ENCODE results near the gene RCOR1. TPM values are rescaled to one million over a fixed set of nuclear protein-coding genes. Genes with fewer than 3 reads are reported as not detected.

Gene RCOR1
- total RNA-seq, 1 donor = 23.7 TPM

DNA sequence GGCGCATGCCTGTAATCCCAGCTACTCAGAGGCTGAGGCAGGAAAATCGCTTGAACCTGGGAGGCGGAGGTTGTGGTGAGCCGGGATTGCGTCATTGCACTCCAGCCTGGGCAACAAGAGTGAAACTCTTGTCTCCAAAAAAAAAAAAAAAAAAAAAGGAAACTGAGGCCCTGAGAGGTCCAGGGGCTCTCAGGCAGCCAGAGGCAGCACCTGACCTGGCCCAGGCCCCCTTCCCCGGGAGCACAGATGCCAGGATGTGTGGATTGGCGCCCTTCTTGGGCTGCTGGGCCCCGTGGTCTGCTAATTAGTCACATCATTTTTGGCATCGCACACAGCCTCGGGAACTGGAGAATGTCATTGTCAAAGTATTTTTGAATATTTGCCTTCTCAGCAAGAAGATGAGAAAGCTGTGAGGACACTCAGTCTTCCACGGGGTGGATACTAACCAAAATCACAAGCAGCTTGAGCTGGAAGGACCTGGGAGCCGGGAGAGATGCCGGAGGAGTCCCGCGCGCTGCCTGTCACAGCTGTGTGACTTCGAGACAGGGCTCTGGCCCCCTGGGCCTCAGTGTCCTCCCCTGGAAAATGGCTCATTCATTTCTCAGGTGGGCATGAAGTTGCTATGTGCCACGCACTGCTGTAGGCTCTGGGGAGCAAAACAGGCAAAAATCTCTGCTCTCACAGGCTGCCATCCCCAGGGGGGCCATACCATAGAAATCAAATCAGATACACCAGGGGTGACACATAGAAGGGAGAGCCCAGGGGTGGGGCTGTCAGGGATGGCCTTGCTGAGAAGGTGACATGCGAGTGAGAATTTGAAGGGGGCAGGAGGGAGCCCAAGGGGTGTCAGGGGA, 12.5 kb upstream of the RCOR1 start:
- TF ChIP-seq CTCF (IDR thresholded peaks at IDR 0.05; ENCODE audit: insufficient read depth, low read depth, low read length) = no peak
- peak; percentile 92 for DNase-seq (ENCODE audit: low read depth)
- H3K4me3 ChIP-seq (ENCODE audit: low read depth, low read length) = no peak overlapping the region

GRCh38 chr14:102580550-102581110, 11.8 kb upstream of the RCOR1 start:
- TF ChIP-seq CTCF (IDR thresholded peaks at IDR 0.05; ENCODE audit: insufficient read depth, low read depth, low read length) = no peak
- H3K4me3 ChIP-seq (ENCODE audit: low read depth, low read length) = no peak overlapping the region
- no peak for DNase-seq (ENCODE audit: low read depth)

DNA sequence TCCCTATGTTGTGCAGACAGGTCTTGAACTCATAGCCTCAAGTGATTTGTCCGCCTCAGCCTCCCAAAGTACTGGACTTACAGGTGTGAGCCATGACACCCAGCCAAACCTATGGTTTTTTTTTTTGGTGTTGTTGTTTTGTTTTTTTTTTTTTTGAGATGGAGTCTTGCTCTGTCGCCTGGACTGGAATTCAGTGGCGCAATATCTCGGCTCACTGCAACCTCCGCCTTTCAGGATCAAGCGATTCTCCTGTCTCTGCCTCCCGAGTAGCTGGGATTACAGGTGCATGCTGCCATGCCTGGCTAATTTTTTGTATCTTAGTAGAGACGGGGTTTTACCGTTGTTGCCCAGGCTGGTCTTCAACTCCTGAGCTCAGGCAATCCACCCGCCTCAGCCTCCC, 11.3 kb upstream of the RCOR1 start:
- DNase-seq (ENCODE audit: low read depth) = no peak

GRCh38 chr14:102583726-102584125, 8.7 kb upstream of the RCOR1 start:
- TF ChIP-seq CTCF (IDR thresholded peaks at IDR 0.05; ENCODE audit: insufficient read depth, low read depth, low read length) = no peak
- no peak for DNase-seq (ENCODE audit: low read depth)
- H3K4me3 ChIP-seq (ENCODE audit: low read depth, low read length) = no peak overlapping the region

More for the DNA sequence above, 11.3 kb upstream of the RCOR1 start:
- no peak overlapping the region for H3K4me3 ChIP-seq (ENCODE audit: low read depth, low read length)
- TF ChIP-seq CTCF (IDR thresholded peaks at IDR 0.05; ENCODE audit: insufficient read depth, low read depth, low read length) = no peak

- TF ChIP-seq CTCF (IDR thresholded peaks at IDR 0.05; ENCODE audit: insufficient read depth, low read depth, low read length) = no peak
- peak; percentile 83 for DNase-seq (ENCODE audit: low read depth)
- H3K4me3 ChIP-seq (ENCODE audit: low read depth, low read length) = no peak overlapping the region
Observed at GRCh38 chr14:102584871-102585869, 7.3 kb upstream of the RCOR1 start.

GRCh38 chr14:102586420-102587104, 5.9 kb upstream of the RCOR1 start:
- H3K4me3 ChIP-seq (ENCODE audit: low read depth, low read length) = no peak overlapping the region
- TF ChIP-seq CTCF (IDR thresholded peaks at IDR 0.05; ENCODE audit: insufficient read depth, low read depth, low read length) = peak; percentile 25
- peak; percentile 83 for DNase-seq (ENCODE audit: low read depth)
